Pancreas (tissue), 10 donors: Measurements from ENCODE around the gene PIK3C2B. TPM values are rescaled to one million over a fixed set of nuclear protein-coding genes. Genes with fewer than 3 reads are reported as not detected.

Experiments used
- ATAC-seq, 4 donors: fragments of 200-7000 bp; cut with Tn5 transposase; one replicate each; pipeline versions ENCODE4 v1.8.0 to v1.9.1; 2020; ENCODE audit warnings: mild to moderate bottlenecking in 4 of 4, moderate library complexity in 4 of 4
- DNase-seq, 6 donors: peaks; one replicate each; pipeline ENCODE4 v3.0.0-alpha.2; 2020
- FAIRE-seq: peaks from 2 replicates; lab custom pipeline; 2012; peaks lifted over from hg19 to GRCh38; lab: Jason Lieb, UNC
- H3K27ac ChIP-seq, 4 donors: fragments of 200-600 bp; sonication (generic); 1 replicate in 3 of 4; 2 replicates in 1 of 4; pipeline versions ENCODE4 v1.5.0 to v1.8.0; 2020
- H3K27me3 ChIP-seq, 4 donors: fragments of 200-600 bp; one replicate each; pipeline ENCODE4 v1.8.0; 2021
- H3K36me3 ChIP-seq, 3 donors: fragments of 200-600 bp; sonication (generic) in 1 of 3; one replicate each; pipeline versions ENCODE4 v1.5.0 to v1.8.0; 2020 to 2021
- H3K4me1 ChIP-seq, 3 donors: fragments of 200-600 bp; one replicate each; pipeline ENCODE4 v1.8.0; 2021
- H3K4me3 ChIP-seq, 4 donors: fragments of 200-600 bp; sonication (generic) in 2 of 4; one replicate each; pipeline versions ENCODE4 v1.5.0 to v1.8.0; 2020 to 2021
- H3K9me3 ChIP-seq, 4 donors: fragments of 200-600 bp; one replicate each; pipeline ENCODE4 v1.8.0; 2021
- WGBS, 2 donors: extraction: QIAGEN DNeasy Blood & Tissue Kit; methylation state at CpG; one replicate each; pipeline ENCODE4 v1.1.7; 2013; 5-methylcytosine and 5-hydroxymethylcytosine counted together
- intact Hi-C, 3 donors: fragments of 100-400 bp; cut with DNase I; formaldehyde crosslinking; loops; one replicate each; pipeline versions ENCODE4 v1.11.1 to v1.14.2; 2022
- polyA plus RNA-seq, 2 donors: library from polyadenylated mRNA; stranded (reverse); fragments of 200-250 nt; gene quantifications; one replicate each; pipeline ENCODE4 v1.2.3, GENCODE V29; 2013
- total RNA-seq, 6 donors: library from RNA; stranded (reverse); fragmentation: NEBNext Ultra II Directional in 4 of 6; extraction: Animal tissue kit (Norgen Biotek cat#: 25700) in 4 of 6; gene quantifications; one replicate each; pipeline versions ENCODE4 v1.2.1 to v1.2.4, GENCODE V29; 2021 to 2023
- TF ChIP-seq, protein P1 (sequence below), 4 donors: fragments of 200-600 bp; sonication (generic) in 3 of 4; IDR thresholded peaks; one replicate each; pipeline versions ENCODE4 v1.5.0 to v1.8.0; 2021; ENCODE audit warnings: antibody characterized with exemption in 4 of 4
- donor health status: healthy with polysubstance abuse.
- donor health status: DM: no; HTN: no; CAD: no; lungs with moderate emphysema.
- donor health status: DM: no; HTN: no; CAD: no.
- donor health status: control.
- donor health status: control.
- donor health status: Bipolar disorder and iron deficiency.
- donor health status: DM: yes; HTN: yes; CAD: no.
- donor health status: DM: no; HTN: no; CAD: no.
- donor health status: DM: no; HTN: no; CAD: no.
- donor health status: DM: yes; HTN: yes; CAD: no.

Gene PIK3C2B
- total and polyA plus RNA-seq, 8 donors = 5.4 to 17.5 (median 9.7) TPM

DNA sequence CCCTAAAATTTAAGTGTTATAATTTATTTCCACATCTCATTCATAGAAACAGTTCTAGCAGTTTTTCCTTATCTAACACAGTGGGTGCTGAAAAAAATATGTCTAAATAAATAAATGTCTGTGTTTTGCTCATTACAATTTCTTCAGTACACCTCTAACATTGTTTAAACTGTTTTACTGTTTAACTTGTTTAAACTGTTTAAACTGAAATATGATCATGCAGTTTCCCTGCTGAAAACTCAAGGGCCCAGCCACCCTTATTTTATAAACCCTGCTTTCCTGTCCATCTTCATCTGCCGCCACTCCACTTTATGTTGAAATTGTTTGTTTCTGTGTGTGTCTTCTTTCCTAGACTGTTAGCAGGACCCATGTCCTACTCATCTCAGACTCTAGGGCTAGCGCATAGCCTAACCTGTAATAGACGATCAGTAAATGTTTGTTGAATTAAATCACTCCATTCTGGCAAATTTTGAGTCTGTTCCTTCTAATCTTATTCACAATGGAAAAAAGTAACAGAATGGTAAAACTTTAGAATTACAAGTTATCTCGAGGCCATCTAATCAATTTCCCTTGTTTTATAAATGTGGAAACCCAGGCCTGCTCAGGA is 9.4 kb upstream of the PIK3C2B start:
- Histone ChIP-seq H3K27ac (peak overlapping the region in 2 of 4 donors; percentile 49 to 69), H3K27me3 (no peaks in the 10 kb centered on the region), H3K36me3 (no peaks in the 10 kb centered on the region), H3K4me1 (peaks cover 5 to 9% (median 7%) of the 10 kb centered on the region in 3 donors), H3K9me3 (no peaks in the 10 kb centered on the region), H3K4me3 (no peak overlapping the region)
- no peak for ATAC-seq
- TF ChIP-seq, protein P1, sequence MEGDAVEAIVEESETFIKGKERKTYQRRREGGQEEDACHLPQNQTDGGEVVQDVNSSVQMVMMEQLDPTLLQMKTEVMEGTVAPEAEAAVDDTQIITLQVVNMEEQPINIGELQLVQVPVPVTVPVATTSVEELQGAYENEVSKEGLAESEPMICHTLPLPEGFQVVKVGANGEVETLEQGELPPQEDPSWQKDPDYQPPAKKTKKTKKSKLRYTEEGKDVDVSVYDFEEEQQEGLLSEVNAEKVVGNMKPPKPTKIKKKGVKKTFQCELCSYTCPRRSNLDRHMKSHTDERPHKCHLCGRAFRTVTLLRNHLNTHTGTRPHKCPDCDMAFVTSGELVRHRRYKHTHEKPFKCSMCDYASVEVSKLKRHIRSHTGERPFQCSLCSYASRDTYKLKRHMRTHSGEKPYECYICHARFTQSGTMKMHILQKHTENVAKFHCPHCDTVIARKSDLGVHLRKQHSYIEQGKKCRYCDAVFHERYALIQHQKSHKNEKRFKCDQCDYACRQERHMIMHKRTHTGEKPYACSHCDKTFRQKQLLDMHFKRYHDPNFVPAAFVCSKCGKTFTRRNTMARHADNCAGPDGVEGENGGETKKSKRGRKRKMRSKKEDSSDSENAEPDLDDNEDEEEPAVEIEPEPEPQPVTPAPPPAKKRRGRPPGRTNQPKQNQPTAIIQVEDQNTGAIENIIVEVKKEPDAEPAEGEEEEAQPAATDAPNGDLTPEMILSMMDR (IDR thresholded peaks at IDR 0.05) = no peak
- intact Hi-C loops = loop anchor here in 2 of 3 donors (2.0 to 5.0 kb wide), 3 partner anchors 57 to 72 kb away; no protein-coding TSS in a partner anchor
- DNase-seq = no peak
- 44 to 48% methylated on average over 4 of the region's 4 CpGs for WGBS, 2 donors
- no peak for FAIRE-seq

DNA sequence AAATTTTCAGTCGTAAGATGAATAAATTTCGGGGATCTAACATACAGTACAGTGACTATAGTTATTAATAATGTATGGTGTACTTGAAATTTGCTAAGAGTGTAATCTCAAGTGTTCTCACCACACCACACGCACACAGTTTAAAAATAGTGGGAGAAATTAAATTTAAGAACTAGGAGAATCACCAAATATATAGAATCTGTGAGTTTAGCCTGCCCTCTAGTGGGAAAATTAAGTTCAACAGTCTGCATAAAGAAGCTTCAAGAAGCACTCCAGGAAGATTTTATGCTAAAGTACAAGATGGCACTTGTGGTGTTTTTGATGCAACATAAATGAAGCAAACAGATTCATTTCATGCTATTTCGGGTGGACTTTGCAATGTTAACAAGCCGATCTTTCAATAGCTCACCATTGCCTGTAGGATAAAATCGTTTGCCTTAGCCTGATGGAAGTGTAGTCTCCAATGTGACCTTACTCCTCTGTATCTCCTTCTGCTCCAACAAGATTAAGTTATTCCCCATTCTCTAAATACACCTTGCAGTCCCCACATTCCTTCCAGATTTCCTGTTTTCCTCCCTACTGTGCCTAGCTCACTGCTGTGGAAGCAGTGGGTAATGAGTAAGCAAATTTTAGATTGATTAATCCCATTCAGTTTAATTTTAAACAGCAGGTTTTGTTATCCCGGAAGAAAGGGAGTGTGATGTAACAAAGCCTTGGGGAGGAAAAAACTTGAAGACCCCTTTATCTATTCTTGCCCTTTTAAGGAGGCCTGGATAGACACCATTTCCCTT is 8.7 kb upstream of the PIK3C2B start:
- Histone ChIP-seq H3K27me3 (no peaks in the 10 kb centered on the region), H3K9me3 (no peaks in the 10 kb centered on the region), H3K27ac (peak overlapping the region in 2 of 4 donors; percentile 49 to 69), H3K4me1 (peaks cover 5 to 9% (median 7%) of the 10 kb centered on the region in 3 donors), H3K36me3 (no peaks in the 10 kb centered on the region), H3K4me3 (no peak overlapping the region)
- 10 to 13% methylated on average over 7 of the region's 7 CpGs for WGBS, 2 donors
- TF ChIP-seq, protein P1 (IDR thresholded peaks at IDR 0.05) = peak; percentile 28 to 66 (median 56)
- intact Hi-C loops = loop anchor here in 2 of 3 donors (2.0 to 5.0 kb wide), 3 partner anchors 57 to 71 kb away; no protein-coding TSS in a partner anchor
- ATAC-seq (peak in 3 of 4 donors; percentile 27 to 37 (median 35)), DNase-seq (no peak), FAIRE-seq (no peak)

DNA sequence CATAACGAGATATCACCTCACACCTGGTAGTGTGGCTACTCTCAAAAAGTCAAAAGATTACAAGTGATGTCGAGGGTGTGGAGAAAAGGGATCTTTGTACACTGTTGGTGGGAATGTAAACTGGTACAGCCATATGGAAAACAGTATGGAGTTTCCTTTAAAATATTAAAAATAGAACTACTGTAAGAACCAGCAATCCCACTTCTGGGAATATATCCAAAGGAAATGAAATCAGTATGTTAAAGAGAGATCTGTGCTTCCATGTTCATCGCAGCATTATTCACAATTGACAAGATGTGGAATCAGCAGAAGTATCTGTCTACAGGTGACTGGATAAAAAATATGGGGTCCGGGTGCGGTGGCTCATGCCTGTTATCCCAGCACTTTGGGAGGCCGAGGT is 7.6 kb upstream of the PIK3C2B start:
- 71 to 77% methylated on average over 6 of the region's 6 CpGs for WGBS, 2 donors
- Histone ChIP-seq H3K4me3 (no peak overlapping the region), H3K36me3 (no peaks in the 10 kb centered on the region), H3K4me1 (peaks cover 5 to 9% (median 7%) of the 10 kb centered on the region in 3 donors), H3K27ac (no peak overlapping the region), H3K9me3 (no peaks in the 10 kb centered on the region), H3K27me3 (no peaks in the 10 kb centered on the region)
- intact Hi-C loops = loop anchor here in 2 of 3 donors (2.0 to 5.0 kb wide), 3 partner anchors 55 to 70 kb away; no protein-coding TSS in a partner anchor
- no peak for FAIRE-seq
- no peak for DNase-seq
- no peak for ATAC-seq
- TF ChIP-seq, protein P1 (IDR thresholded peaks at IDR 0.05) = no peak

DNA sequence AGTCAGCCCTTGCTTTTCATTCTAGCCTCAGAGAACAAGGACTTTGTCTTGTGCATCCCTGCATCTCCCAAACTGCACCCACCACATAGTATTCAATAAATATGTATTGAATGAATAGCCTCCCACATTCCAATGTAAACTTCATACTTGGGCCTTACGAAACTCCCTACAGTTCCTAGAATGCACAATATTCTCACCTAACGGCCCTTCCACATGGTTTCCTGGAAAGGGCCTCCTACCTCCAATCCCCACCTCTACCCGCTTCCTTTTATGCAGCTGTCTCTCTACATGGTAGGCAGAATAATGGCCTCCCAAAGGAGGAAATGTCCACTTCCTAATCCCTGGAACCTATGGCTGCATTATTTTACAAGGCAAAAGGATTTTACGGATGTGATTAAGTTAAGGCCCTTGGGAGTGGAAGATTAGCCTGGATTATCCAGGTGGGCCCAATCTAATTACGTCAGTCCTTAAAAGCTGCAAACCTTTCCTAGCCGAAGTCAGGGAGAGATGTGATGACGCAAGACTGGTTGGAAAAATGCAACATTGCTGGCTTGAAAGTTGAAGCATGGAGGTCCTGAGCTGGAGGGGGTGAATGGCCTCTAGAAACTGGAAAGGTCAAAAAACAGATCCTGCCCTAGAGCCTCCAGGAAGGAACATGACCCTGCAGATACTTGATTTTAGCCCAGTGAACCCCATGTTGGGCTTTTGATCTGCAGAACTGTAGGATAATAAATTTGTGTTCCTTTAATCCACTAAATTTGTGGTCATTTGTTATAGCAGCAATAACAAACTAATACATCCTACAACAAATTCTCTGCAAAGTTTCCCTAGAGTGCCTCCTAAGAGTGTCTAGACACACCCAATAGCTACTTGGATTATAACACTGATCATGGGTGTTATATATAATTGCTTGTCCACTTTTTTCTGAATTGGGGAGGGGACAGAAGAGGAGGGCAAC is 5.2 kb upstream of the PIK3C2B start:
- H3K4me3 ChIP-seq = no peak overlapping the region
- no peaks in the 10 kb centered on the region for H3K36me3 ChIP-seq
- TF ChIP-seq, protein P1 (IDR thresholded peaks at IDR 0.05) = no peak
- DNase-seq (no peak), ATAC-seq (no peak), FAIRE-seq (no peak)
- 91% methylated on average over 7 of the region's 7 CpGs for WGBS, 2 donors
- intact Hi-C loops = loop anchor here (5.0 to 10.0 kb wide), 4 partner anchors 47 to 67 kb away; no protein-coding TSS in a partner anchor
- no peaks in the 10 kb centered on the region for H3K27me3 ChIP-seq
- H3K27ac ChIP-seq = no peak overlapping the region
- peaks cover 0 to 4% (median 0%) of the 10 kb centered on the region in 3 donors for H3K4me1 ChIP-seq
- H3K9me3 ChIP-seq = no peaks in the 10 kb centered on the region
